Fibroblast of mammary gland (primary cell): Measurements from ENCODE around the gene LIG3.
A peak's percentile ranks its signal among the peaks of the same experiment; 100 is the strongest.

Experiments
- DNase-seq: peaks from one replicate; pipeline ENCODE4 v3.0.0-alpha.2; 2010; ENCODE audit warnings: low read depth
- H3K4me3 ChIP-seq: 2 replicates; pipeline ENCODE4 v1.5.1; 2011; ENCODE audit warnings: low read depth, mild to moderate bottlenecking, low read length, moderate library complexity; ENCODE audit not compliant: control insufficient read depth
- CTCF ChIP-seq: conservative IDR thresholded peaks from 2 replicates; pipeline ENCODE4 v1.5.1; 2011; ENCODE audit warnings: low read depth, low read length, inconsistent platforms; ENCODE audit not compliant: control insufficient read depth, insufficient read depth

LIG3 gene

GRCh38 chr17:34979650-34980352 lies 511 bp upstream of the LIG3 start:
- no peak for TF ChIP-seq CTCF
- H3K4me3 ChIP-seq: peak overlapping the region; percentile 71
- peak; percentile 51 for DNase-seq

GRCh38 chr17:34980681-34981537 lies 597 bp downstream of the LIG3 start:
- DNase-seq: peak; percentile 83
- peak; percentile 36 for TF ChIP-seq CTCF
- H3K4me3 ChIP-seq: peak overlapping the region; percentile 71

- DNase-seq: peak; percentile 68
- no peak for TF ChIP-seq CTCF
- peak overlapping the region; percentile 71 for H3K4me3 ChIP-seq
These were observed 1.4 kb downstream of the LIG3 start for GRCh38 chr17:34981538-34982241.

- H3K4me3 ChIP-seq: no peak overlapping the region
- no peak for TF ChIP-seq CTCF
- no peak for DNase-seq
These were observed 6.9 kb downstream of the LIG3 start for GRCh38 chr17:34987232-34987631.

GRCh38 chr17:34988644-34989043 lies 8.3 kb downstream of the LIG3 start:
- no peak for TF ChIP-seq CTCF

GRCh38 chr17:34989473-34989872 lies 9.2 kb downstream of the LIG3 start:
- TF ChIP-seq CTCF: no peak
- no peak for DNase-seq
- no peak overlapping the region for H3K4me3 ChIP-seq

More at GRCh38 chr17:34988644-34989043, 8.3 kb downstream of the LIG3 start:
- H3K4me3 ChIP-seq: no peak overlapping the region
- DNase-seq: no peak
